Heart left ventricle (tissue), 16 donors: Measurements from ENCODE around the gene ZNF394. TPM values are rescaled to one million over a fixed set of nuclear protein-coding genes. Genes with fewer than 3 reads are reported as not detected.
A peak's percentile ranks its signal among the peaks of the same experiment; 100 is the strongest.

Experiments used
- ATAC-seq, 4 donors: fragments of 200-7000 bp; cut with Tn5 transposase; one replicate each; pipeline ENCODE4 v1.9.1; 2020 to 2022; ENCODE audit warnings: moderate library complexity in 4 of 4, mild to moderate bottlenecking in 3 of 4, moderate number of reproducible peaks in 1 of 4
- DNase-seq, 5 donors: peaks; one replicate each; pipeline ENCODE4 v3.0.0-alpha.2; 2020
- H3K27ac ChIP-seq, 12 donors: fragments of 200-600 bp; sonication (generic) in 4 of 12; one replicate each; pipeline versions ENCODE4 v1.5.0 to v1.8.0; 2016 to 2022; ENCODE audit warnings: mild to moderate bottlenecking in 2 of 12
- H3K27me3 ChIP-seq, 9 donors: fragments of 200-600 bp; sonication (generic) in 2 of 9; one replicate each; pipeline versions ENCODE4 v1.5.1 to v1.8.0; 2016 to 2022; ENCODE audit warnings: mild to moderate bottlenecking in 3 of 9
- H3K36me3 ChIP-seq, 9 donors: fragments of 200-600 bp; sonication (generic) in 2 of 9; one replicate each; pipeline versions ENCODE4 v1.5.0 to v1.8.0; 2018 to 2022; ENCODE audit warnings: mild to moderate bottlenecking in 2 of 9
- H3K4me1 ChIP-seq, 12 donors: fragments of 200-600 bp; sonication (generic) in 4 of 12; one replicate each; pipeline versions ENCODE4 v1.5.0 to v1.8.0; 2016 to 2022; ENCODE audit warnings: mild to moderate bottlenecking in 3 of 12
- H3K4me3 ChIP-seq, 12 donors: fragments of 200-600 bp; sonication (generic) in 4 of 12; one replicate each; pipeline versions ENCODE4 v1.5.0 to v1.8.0; 2017 to 2022; ENCODE audit warnings: mild to moderate bottlenecking in 9 of 12, moderate library complexity in 4 of 12
- H3K9me3 ChIP-seq, 12 donors: fragments of 200-600 bp; sonication (generic) in 4 of 12; one replicate each; pipeline versions ENCODE4 v1.5.0 to v1.8.0; 2016 to 2022; ENCODE audit warnings: mild to moderate bottlenecking in 1 of 12
- POLR2A ChIP-seq, 2 donors: fragments of 450-650 bp; IDR thresholded peaks; one replicate each; pipeline ENCODE4 v1.6.1; 2017; ENCODE audit warnings: antibody characterized with exemption in 2 of 2, mild to moderate bottlenecking in 2 of 2, moderate library complexity in 2 of 2
- WGBS, 4 donors: extraction: QIAGEN DNeasy Blood & Tissue Kit in 2 of 4; methylation state at CpG; one replicate each; pipeline versions ENCODE4 v1.1.5 to v1.1.7; 2013 to 2018; 5-methylcytosine and 5-hydroxymethylcytosine counted together
- intact Hi-C, 10 donors: fragments of 100-400 bp; cut with DNase I; formaldehyde crosslinking; loops; one replicate each; pipeline versions ENCODE4 v1.11.1 to v1.14.2; 2022
- polyA plus RNA-seq, 2 donors: library from polyadenylated mRNA; stranded (reverse); fragments of 200-250 nt; gene quantifications; one replicate each; pipeline ENCODE4 v1.2.3, GENCODE V29; 2013
- total RNA-seq, 9 donors: library from RNA; depleted of rRNA in 2 of 9; stranded (reverse); fragments of >200 nt in 2 of 9; fragmentation: NEBNext Ultra II Directional in 3 of 9; extraction: Animal tissue kit (Norgen Biotek cat#: 25700) in 3 of 9; gene quantifications; one replicate each; pipeline versions ENCODE4 v1.1.0 to v1.2.4, GENCODE V29; 2016 to 2023
- TF ChIP-seq, protein P1 (sequence below), 12 donors: fragments of 200-600 bp; sonication (generic) in 4 of 12; IDR thresholded peaks; one replicate each; pipeline versions ENCODE4 v1.5.0 to v1.8.0; 2018 to 2022; ENCODE audit warnings: antibody characterized with exemption in 12 of 12, mild to moderate bottlenecking in 5 of 12
- donor health status: ischemic (EF 13 %, LVEDD 7.1; RV severe dilation, severe dysfunction).
- donor health status: healthy with polysubstance abuse.
- donor health status: DM: no; HTN: yes; CAD: no.
- donor health status: DM: no; HTN: no; CAD: no.
- donor health status: ischemic (EF 25% LVEDD 6.9; RV normal size, moderate dysfunction).
- donor health status: ischemic (EF 25% LVEDD 5.7; RV mildly dilated, moderate dysfunction).
- donor health status: healthy.
- donor health status: DM: yes; HTN: yes; CAD: no.
- donor health status: ischemic (EF 35%, LVEDD 5.7; RV mildly dilated, moderate dysfunction).
- donor health status: nonischemic (EF 11% LVEDD 7.7; RV severe dilation, severe dysfunction).
- donor health status: DM: yes; HTN: yes; CAD: no.
- donor health status: PGD.
- donor health status: ischemic (EF 29% LVEDD 5.4; RV normal size, mild dysfunction).
- donor health status: nonischemic (EF 23%, LVEDD 6.1; RV moderate dilation, normal function).

Gene ZNF394
- total and polyA plus RNA-seq, 11 donors, result 12.4 to 23.0 (median 15.2) TPM

DNA sequence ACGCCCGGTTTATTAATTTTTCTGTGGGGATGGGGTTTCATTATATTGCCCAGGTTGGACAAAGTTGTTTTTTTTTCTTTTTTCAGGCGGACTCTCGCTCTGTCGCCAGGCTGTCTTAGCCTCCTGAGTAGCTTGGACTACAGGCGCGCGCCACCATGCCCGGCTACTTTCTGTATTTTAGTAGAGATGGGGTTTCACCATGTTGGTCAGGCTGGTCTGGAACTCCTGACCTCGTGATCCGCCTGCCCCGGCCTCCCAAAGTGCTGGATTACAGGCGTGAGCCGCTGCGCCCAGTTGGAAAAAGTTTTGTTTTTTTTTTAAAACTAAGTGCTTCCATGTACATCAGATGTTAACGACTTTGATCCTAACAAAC, 542 bp upstream of the ZNF394 start:
- Histone ChIP-seq H3K36me3 (peaks cover 0 to 32% (median 25%) of the 10 kb centered on the region in 9 donors), H3K27me3 (no peaks in the 10 kb centered on the region), H3K9me3 (peaks cover 0 to under 1% (median 0%) of the 10 kb centered on the region in 12 donors), H3K4me3 (peak overlapping the region; percentile 61 to 99 (median 82)), H3K4me1 (peaks cover 13 to 39% (median 31%) of the 10 kb centered on the region in 12 donors), H3K27ac (peak overlapping the region; percentile 85 to 98 (median 92))
- no peak for ATAC-seq
- WGBS, 4 donors, result 47 to 53% (median 52%) methylated on average over 16 of the region's 16 CpGs
- TF ChIP-seq, protein P1, sequence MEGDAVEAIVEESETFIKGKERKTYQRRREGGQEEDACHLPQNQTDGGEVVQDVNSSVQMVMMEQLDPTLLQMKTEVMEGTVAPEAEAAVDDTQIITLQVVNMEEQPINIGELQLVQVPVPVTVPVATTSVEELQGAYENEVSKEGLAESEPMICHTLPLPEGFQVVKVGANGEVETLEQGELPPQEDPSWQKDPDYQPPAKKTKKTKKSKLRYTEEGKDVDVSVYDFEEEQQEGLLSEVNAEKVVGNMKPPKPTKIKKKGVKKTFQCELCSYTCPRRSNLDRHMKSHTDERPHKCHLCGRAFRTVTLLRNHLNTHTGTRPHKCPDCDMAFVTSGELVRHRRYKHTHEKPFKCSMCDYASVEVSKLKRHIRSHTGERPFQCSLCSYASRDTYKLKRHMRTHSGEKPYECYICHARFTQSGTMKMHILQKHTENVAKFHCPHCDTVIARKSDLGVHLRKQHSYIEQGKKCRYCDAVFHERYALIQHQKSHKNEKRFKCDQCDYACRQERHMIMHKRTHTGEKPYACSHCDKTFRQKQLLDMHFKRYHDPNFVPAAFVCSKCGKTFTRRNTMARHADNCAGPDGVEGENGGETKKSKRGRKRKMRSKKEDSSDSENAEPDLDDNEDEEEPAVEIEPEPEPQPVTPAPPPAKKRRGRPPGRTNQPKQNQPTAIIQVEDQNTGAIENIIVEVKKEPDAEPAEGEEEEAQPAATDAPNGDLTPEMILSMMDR (IDR thresholded peaks at IDR 0.05), result no peak
- TF ChIP-seq POLR2A (IDR thresholded peaks at IDR 0.05), result no peak
- no peak for DNase-seq
- intact Hi-C loops, result loop anchor here in 9 of 10 donors (1.0 to 10.0 kb wide), 6 partner anchors 28 to 57 kb away; partner anchors contain the start of genes ZNF655 (in 6 of the 9), FAM200A (in 4 of the 9), ZNF789 (in 2 of the 9) and ATP5MF (in 1 of the 9)

DNA sequence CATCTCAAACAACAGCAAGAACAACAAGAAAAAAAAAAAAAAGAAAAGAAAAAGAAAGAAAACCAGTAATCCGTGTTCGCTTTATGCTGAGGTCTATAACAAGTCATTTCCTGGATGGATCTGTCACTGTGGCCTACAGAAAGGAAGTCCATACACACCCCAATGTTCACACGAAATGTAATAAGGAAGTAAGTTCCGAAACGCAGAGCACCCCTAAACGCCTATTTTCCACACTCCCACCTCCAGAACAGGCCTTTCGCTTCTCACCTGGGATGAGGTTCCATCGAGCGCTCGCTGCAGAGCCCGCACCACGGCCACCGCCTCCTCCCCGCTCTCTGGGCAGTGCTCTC, 735 bp downstream of the ZNF394 start:
- intact Hi-C loops, result loop anchor here in 1 of 10 donors (10.0 kb wide), 1 partner anchor 115 kb away; the partner anchor contains the start of gene ZSCAN25
- H3K27ac ChIP-seq, result peak overlapping the region; percentile 85 to 98 (median 92)
- DNase-seq (no peak), ATAC-seq (peak in 2 of 4 donors; percentile 7 to 43)
- no peak for TF ChIP-seq POLR2A (IDR thresholded peaks at IDR 0.05)
- TF ChIP-seq, protein P1 (IDR thresholded peaks at IDR 0.05), result no peak
- no peaks in the 10 kb centered on the region for H3K27me3 ChIP-seq
- H3K36me3 ChIP-seq, result peaks cover 5 to 45% (median 35%) of the 10 kb centered on the region in 9 donors
- H3K4me1 ChIP-seq, result peaks cover 12 to 36% (median 28%) of the 10 kb centered on the region in 12 donors
- peak overlapping the region; percentile 61 to 99 (median 82) for H3K4me3 ChIP-seq
- WGBS, 4 donors, result 0 to 2% (median 0%) methylated on average over 13 to 14 of the region's 14 CpGs
- H3K9me3 ChIP-seq, result peaks cover 0 to 13% (median 6%) of the 10 kb centered on the region in 12 donors

DNA sequence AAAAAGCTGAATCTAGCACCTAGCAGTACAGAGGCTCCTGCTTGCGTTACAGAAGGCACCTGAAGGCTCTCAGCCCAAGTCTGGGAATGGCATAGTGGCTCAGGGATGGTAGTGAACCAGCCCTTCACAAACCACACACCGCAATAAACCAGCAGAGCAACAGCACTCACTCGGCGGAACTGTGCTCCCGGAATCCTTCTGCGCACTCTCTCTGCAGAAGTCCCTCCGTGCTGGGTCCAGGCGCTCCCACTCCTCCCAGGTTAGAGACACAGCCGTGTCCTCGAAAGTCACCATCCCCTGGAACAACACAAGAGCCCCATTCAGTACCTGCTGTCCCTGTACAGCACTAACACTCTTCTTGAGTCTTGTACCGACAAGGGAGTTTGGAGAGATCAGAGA, 1.5 kb downstream of the ZNF394 start:
- 66 to 75% (median 67%) methylated on average over 8 to 11 of the region's 11 CpGs for WGBS, 4 donors
- H3K9me3 ChIP-seq, result peaks cover 0 to 22% (median 14%) of the 10 kb centered on the region in 12 donors
- H3K36me3 ChIP-seq, result peaks cover 12 to 53% (median 43%) of the 10 kb centered on the region in 9 donors
- peak overlapping the region; percentile 61 to 99 (median 82) for H3K4me3 ChIP-seq
- peak overlapping the region in 2 of 12 donors; percentile 88 to 98 for H3K27ac ChIP-seq
- ATAC-seq (no peak), DNase-seq (no peak)
- TF ChIP-seq, protein P1 (IDR thresholded peaks at IDR 0.05), result no peak
- TF ChIP-seq POLR2A (IDR thresholded peaks at IDR 0.05), result no peak
- no peaks in the 10 kb centered on the region for H3K27me3 ChIP-seq
- peaks cover 12 to 31% (median 25%) of the 10 kb centered on the region in 12 donors for H3K4me1 ChIP-seq
- intact Hi-C loops, result loop anchor here in 1 of 10 donors (10.0 kb wide), 1 partner anchor 116 kb away; the partner anchor contains the start of gene ZSCAN25

DNA sequence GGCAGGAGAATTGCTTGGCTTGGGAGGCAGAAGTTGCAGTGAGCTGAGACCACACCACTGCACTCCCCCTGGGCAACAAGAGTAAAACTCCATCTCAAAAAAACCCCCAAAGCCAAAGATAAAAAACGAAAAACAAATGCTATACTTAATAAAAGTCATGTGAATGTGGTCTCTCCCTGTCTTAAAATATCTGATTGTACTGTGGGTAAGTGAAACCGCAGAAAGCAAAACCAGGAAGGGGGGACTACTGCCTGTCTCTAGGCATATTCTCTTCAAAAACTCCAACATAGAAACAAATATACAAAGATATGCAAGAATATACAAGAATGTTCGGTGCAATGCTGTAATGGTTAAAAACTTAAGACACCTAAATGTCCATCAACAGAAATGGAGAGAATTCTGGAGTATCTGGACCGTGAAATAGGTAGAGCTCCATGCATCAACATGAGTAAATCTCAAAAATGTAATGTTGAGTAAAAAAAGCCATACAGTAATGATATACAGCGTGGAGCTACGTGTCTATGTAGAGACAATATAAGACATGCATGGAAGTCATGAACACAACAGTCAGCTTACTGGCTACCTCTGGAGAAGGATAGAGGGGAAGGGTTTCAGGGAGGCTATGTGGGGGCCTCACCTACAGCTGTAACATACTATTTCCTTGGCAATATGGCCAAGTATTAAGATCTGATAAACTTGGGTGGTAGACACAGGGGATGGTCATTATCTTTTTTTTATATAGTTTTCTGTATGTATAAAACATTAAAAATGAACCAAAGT, 2.1 kb downstream of the ZNF394 start:
- DNase-seq (no peak), ATAC-seq (no peak)
- no peak for TF ChIP-seq POLR2A (IDR thresholded peaks at IDR 0.05)
- TF ChIP-seq, protein P1 (IDR thresholded peaks at IDR 0.05), result no peak
- peak overlapping the region in 10 of 12 donors; percentile 61 to 99 (median 82) for H3K4me3 ChIP-seq
- peaks cover 12 to 31% (median 25%) of the 10 kb centered on the region in 12 donors for H3K4me1 ChIP-seq
- peaks cover 0 to 27% (median 18%) of the 10 kb centered on the region in 12 donors for H3K9me3 ChIP-seq
- H3K36me3 ChIP-seq, result peaks cover 17 to 59% (median 49%) of the 10 kb centered on the region in 9 donors
- H3K27ac ChIP-seq, result no peak overlapping the region
- H3K27me3 ChIP-seq, result no peaks in the 10 kb centered on the region
- intact Hi-C loops, result loop anchor here in 1 of 10 donors (10.0 kb wide), 1 partner anchor 117 kb away; the partner anchor contains the start of gene ZSCAN25
- 75 to 83% (median 81%) methylated on average over 6 of the region's 6 CpGs for WGBS, 4 donors
